ENCODE data around the gene ARMH4.

Gene ARMH4

DNA sequence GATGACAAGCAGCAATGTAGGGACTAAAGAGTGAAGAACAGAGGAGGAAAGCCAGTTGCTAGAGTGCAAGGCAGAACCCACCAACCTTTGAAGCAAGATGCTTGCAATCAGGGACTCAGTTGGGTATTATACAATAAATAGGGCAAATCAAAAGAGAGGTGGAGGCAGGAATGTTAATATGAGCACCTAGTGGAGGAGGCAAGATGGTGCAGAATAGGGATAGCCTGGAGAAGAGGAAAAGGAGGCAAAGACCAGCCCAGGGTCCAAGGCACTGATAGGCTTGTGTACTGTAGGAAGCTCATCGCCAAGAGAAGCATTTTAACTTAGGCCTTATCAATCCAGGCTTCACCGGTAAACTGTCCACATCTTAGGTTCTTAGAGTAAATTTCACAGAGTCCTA lies 137.2 kb downstream of the ARMH4 start:
- no peak overlapping the region for H4K8ac ChIP-seq (ENCODE audit: low read length)
- DNase-seq = no peak
- H3K4me1 ChIP-seq (ENCODE audit: control insufficient read depth, insufficient read depth, low read depth, low read length) = no peaks in the 10 kb centered on the region
- no peak overlapping the region for H3K9ac ChIP-seq (ENCODE audit: low read length)
- WGBS = 100% methylated on average over 1 of the region's 2 CpGs
- no peak overlapping the region for H2BK12ac ChIP-seq (ENCODE audit: low read length in 2 of 2)
- H3K36me3 ChIP-seq (ENCODE audit: control insufficient read depth in 1 of 2, insufficient read depth in 2 of 2, low read depth in 1 of 2, low read length in 2 of 2) = no peaks in the 10 kb centered on the region
- H3K18ac ChIP-seq (ENCODE audit: low read depth in 1 of 2, low read length in 2 of 2) = no peak overlapping the region
- no peak overlapping the region for H3K4ac ChIP-seq (ENCODE audit: low read depth in 1 of 2, low read length in 2 of 2)
- H3K4me2 ChIP-seq (ENCODE audit: low read length, poor library complexity, severe bottlenecking) = no peak overlapping the region
- no peak overlapping the region for H3K14ac ChIP-seq (ENCODE audit: low read length in 2 of 2)
- no peak overlapping the region for H2AFZ ChIP-seq (ENCODE audit: low read depth, low read length)
- H3K23ac ChIP-seq (ENCODE audit: low read length in 2 of 2) = no peak overlapping the region
- no peak overlapping the region for H2BK15ac ChIP-seq (ENCODE audit: low read depth, poor library complexity, severe bottlenecking)
- H2BK5ac ChIP-seq (ENCODE audit: low read depth, low read length, poor library complexity, severe bottlenecking) = no peak overlapping the region
- no peak overlapping the region for H4K91ac ChIP-seq (ENCODE audit: low read length)
- H3K4me3 ChIP-seq (ENCODE audit: insufficient read depth in 1 of 2, low read depth in 1 of 2, low read length in 2 of 2) = no peak overlapping the region
- H3K27me3 ChIP-seq (ENCODE audit: control insufficient read depth in 1 of 2, insufficient read depth in 1 of 2, low read length in 2 of 2) = no peaks in the 10 kb centered on the region
- H3K27ac ChIP-seq (ENCODE audit: low read length, poor library complexity, severe bottlenecking) = no peak overlapping the region
- H3K79me1 ChIP-seq (replicated peaks; ENCODE audit: low read length, poor library complexity, severe bottlenecking) = no peaks in the 10 kb centered on the region
- H2BK120ac ChIP-seq (ENCODE audit: low read depth, low read length) = no peak overlapping the region
- no peak overlapping the region for H2AK5ac ChIP-seq (ENCODE audit: low read length, severe bottlenecking)
- H3K9me3 ChIP-seq (ENCODE audit: control insufficient read depth, low read length) = no peaks in the 10 kb centered on the region

DNA sequence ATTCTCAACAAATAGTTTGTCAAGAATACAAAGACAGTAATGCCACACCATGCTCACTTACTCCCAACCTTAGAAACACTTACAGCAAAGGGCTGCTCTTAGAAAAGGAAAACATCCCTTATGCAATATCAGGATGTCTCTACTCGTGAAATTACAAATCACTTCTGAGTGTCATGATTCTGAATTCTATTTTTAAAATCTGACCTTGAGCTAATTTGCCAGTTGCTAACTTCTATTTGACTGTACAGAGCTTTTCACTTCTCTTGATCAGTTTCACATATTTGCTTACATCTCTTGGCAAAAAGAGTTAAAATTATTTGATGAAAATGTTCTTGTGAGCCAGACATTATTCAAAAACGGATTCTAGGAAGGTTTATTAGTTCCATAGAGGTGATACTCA lies 149.4 kb downstream of the ARMH4 start:
- H2BK15ac ChIP-seq (ENCODE audit: low read depth, poor library complexity, severe bottlenecking) = no peak overlapping the region
- H3K27ac ChIP-seq (ENCODE audit: low read length, poor library complexity, severe bottlenecking) = no peak overlapping the region
- no peaks in the 10 kb centered on the region for H3K9me3 ChIP-seq (ENCODE audit: control insufficient read depth, low read length)
- no peak overlapping the region for H2BK12ac ChIP-seq (ENCODE audit: low read length in 2 of 2)
- 43% methylated on average over 1 of the region's 2 CpGs for WGBS
- peaks cover 0 to 3% of the 10 kb centered on the region in 2 experiments for H3K36me3 ChIP-seq (ENCODE audit: control insufficient read depth in 1 of 2, insufficient read depth in 2 of 2, low read depth in 1 of 2, low read length in 2 of 2)
- no peak overlapping the region for H4K8ac ChIP-seq (ENCODE audit: low read length)
- no peaks in the 10 kb centered on the region for H3K4me1 ChIP-seq (ENCODE audit: control insufficient read depth, insufficient read depth, low read depth, low read length)
- no peak overlapping the region for H2BK5ac ChIP-seq (ENCODE audit: low read depth, low read length, poor library complexity, severe bottlenecking)
- no peak overlapping the region for H2AFZ ChIP-seq (ENCODE audit: low read depth, low read length)
- no peak for DNase-seq
- no peak overlapping the region for H2AK5ac ChIP-seq (ENCODE audit: low read length, severe bottlenecking)
- no peak overlapping the region for H3K4me3 ChIP-seq (ENCODE audit: insufficient read depth in 1 of 2, low read depth in 1 of 2, low read length in 2 of 2)
- no peaks in the 10 kb centered on the region for H3K79me1 ChIP-seq (replicated peaks; ENCODE audit: low read length, poor library complexity, severe bottlenecking)
- H4K91ac ChIP-seq (ENCODE audit: low read length) = no peak overlapping the region
- H3K4me2 ChIP-seq (ENCODE audit: low read length, poor library complexity, severe bottlenecking) = no peak overlapping the region
- no peak overlapping the region for H3K14ac ChIP-seq (ENCODE audit: low read length in 2 of 2)
- no peak overlapping the region for H3K23ac ChIP-seq (ENCODE audit: low read length in 2 of 2)
- H2BK120ac ChIP-seq (ENCODE audit: low read depth, low read length) = no peak overlapping the region
- no peak overlapping the region for H3K9ac ChIP-seq (ENCODE audit: low read length)
- H3K27me3 ChIP-seq (ENCODE audit: control insufficient read depth in 1 of 2, insufficient read depth in 1 of 2, low read length in 2 of 2) = peaks cover 0 to 3% of the 10 kb centered on the region in 2 experiments
- H3K18ac ChIP-seq (ENCODE audit: low read depth in 1 of 2, low read length in 2 of 2) = no peak overlapping the region
- H3K4ac ChIP-seq (ENCODE audit: low read depth in 1 of 2, low read length in 2 of 2) = no peak overlapping the region

DNA sequence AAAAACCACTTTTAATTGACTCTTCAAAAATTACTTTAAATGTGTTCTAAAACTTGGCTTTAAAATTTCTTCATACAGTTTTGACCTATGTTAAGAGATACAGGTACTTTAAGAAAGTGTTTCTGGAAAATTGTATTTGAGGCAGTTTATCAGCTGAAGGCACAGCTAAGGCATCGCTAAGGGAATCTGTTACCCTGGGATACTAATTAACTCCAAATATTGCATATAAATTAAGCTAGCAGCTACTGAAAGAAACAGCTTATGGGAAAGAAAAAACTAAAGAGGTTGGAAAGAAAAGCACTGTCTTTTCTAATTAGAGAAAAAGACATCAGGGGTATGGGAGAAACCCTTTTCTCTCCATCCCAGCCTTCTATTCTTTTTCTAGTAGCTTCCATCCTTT lies 152.0 kb downstream of the ARMH4 start:
- Histone ChIP-seq H3K23ac (ENCODE audit: low read length in 2 of 2) (no peak overlapping the region), H2AK5ac (ENCODE audit: low read length, severe bottlenecking) (no peak overlapping the region), H3K9ac (ENCODE audit: low read length) (no peak overlapping the region), H3K79me1 (replicated peaks; ENCODE audit: low read length, poor library complexity, severe bottlenecking) (no peaks in the 10 kb centered on the region), H3K27me3 (ENCODE audit: control insufficient read depth in 1 of 2, insufficient read depth in 1 of 2, low read length in 2 of 2) (peaks cover 0 to 3% of the 10 kb centered on the region in 2 experiments), H3K9me3 (ENCODE audit: control insufficient read depth, low read length) (no peaks in the 10 kb centered on the region), H2BK5ac (ENCODE audit: low read depth, low read length, poor library complexity, severe bottlenecking) (no peak overlapping the region), H3K36me3 (ENCODE audit: control insufficient read depth in 1 of 2, insufficient read depth in 2 of 2, low read depth in 1 of 2, low read length in 2 of 2) (peaks cover 0 to 3% of the 10 kb centered on the region in 2 experiments), H3K4ac (ENCODE audit: low read depth in 1 of 2, low read length in 2 of 2) (no peak overlapping the region), H2AFZ (ENCODE audit: low read depth, low read length) (no peak overlapping the region), H3K4me1 (ENCODE audit: control insufficient read depth, insufficient read depth, low read depth, low read length) (no peaks in the 10 kb centered on the region), H3K27ac (ENCODE audit: low read length, poor library complexity, severe bottlenecking) (no peak overlapping the region), H4K8ac (ENCODE audit: low read length) (no peak overlapping the region), H2BK12ac (ENCODE audit: low read length in 2 of 2) (no peak overlapping the region), H2BK15ac (ENCODE audit: low read depth, poor library complexity, severe bottlenecking) (no peak overlapping the region), H2BK120ac (ENCODE audit: low read depth, low read length) (no peak overlapping the region), H3K14ac (ENCODE audit: low read length in 2 of 2) (no peak overlapping the region), H4K91ac (ENCODE audit: low read length) (no peak overlapping the region), H3K4me3 (ENCODE audit: insufficient read depth in 1 of 2, low read depth in 1 of 2, low read length in 2 of 2) (no peak overlapping the region), H3K18ac (ENCODE audit: low read depth in 1 of 2, low read length in 2 of 2) (no peak overlapping the region), H3K4me2 (ENCODE audit: low read length, poor library complexity, severe bottlenecking) (no peak overlapping the region)
- no peak for DNase-seq
- no CpG with 5 or more reads among the region's 1 CpG for WGBS

DNA sequence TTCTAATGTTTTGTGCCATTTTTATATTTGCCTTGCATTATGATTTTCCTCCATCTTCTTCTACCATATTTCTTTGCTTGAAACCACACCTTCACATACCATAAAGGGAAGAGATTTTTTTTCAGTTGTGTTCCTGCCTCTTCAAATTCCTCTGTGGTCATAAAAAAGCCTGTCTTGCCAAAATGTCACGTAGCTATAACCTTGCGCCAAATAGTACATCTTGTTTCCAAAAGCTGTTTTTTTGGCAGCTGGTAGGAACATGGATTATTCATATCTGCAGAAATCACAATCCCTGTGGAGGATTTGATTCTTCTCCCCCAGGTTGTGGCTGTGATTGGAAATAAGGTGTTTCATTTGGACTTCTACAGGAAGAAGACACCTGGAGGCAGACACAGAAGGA lies 152.5 kb downstream of the ARMH4 start:
- 85% methylated on average over 2 of the region's 2 CpGs for WGBS
- Histone ChIP-seq H3K23ac (ENCODE audit: low read length in 2 of 2) (no peak overlapping the region), H3K9me3 (ENCODE audit: control insufficient read depth, low read length) (no peaks in the 10 kb centered on the region), H3K4me1 (ENCODE audit: control insufficient read depth, insufficient read depth, low read depth, low read length) (no peaks in the 10 kb centered on the region), H2AFZ (ENCODE audit: low read depth, low read length) (no peak overlapping the region), H3K4me3 (ENCODE audit: insufficient read depth in 1 of 2, low read depth in 1 of 2, low read length in 2 of 2) (no peak overlapping the region), H3K36me3 (ENCODE audit: control insufficient read depth in 1 of 2, insufficient read depth in 2 of 2, low read depth in 1 of 2, low read length in 2 of 2) (peaks cover 0 to 3% of the 10 kb centered on the region in 2 experiments), H2BK12ac (ENCODE audit: low read length in 2 of 2) (no peak overlapping the region), H4K91ac (ENCODE audit: low read length) (no peak overlapping the region), H2BK120ac (ENCODE audit: low read depth, low read length) (no peak overlapping the region), H3K4ac (ENCODE audit: low read depth in 1 of 2, low read length in 2 of 2) (no peak overlapping the region), H3K18ac (ENCODE audit: low read depth in 1 of 2, low read length in 2 of 2) (no peak overlapping the region), H3K79me1 (replicated peaks; ENCODE audit: low read length, poor library complexity, severe bottlenecking) (no peaks in the 10 kb centered on the region), H2BK15ac (ENCODE audit: low read depth, poor library complexity, severe bottlenecking) (no peak overlapping the region), H4K8ac (ENCODE audit: low read length) (no peak overlapping the region), H3K27ac (ENCODE audit: low read length, poor library complexity, severe bottlenecking) (no peak overlapping the region), H2BK5ac (ENCODE audit: low read depth, low read length, poor library complexity, severe bottlenecking) (no peak overlapping the region), H3K27me3 (ENCODE audit: control insufficient read depth in 1 of 2, insufficient read depth in 1 of 2, low read length in 2 of 2) (peaks cover 0 to 3% of the 10 kb centered on the region in 2 experiments), H3K4me2 (ENCODE audit: low read length, poor library complexity, severe bottlenecking) (no peak overlapping the region), H3K9ac (ENCODE audit: low read length) (no peak overlapping the region), H2AK5ac (ENCODE audit: low read length, severe bottlenecking) (no peak overlapping the region), H3K14ac (ENCODE audit: low read length in 2 of 2) (no peak overlapping the region)
- DNase-seq = no peak
